Suprapubic skin (tissue), 4 donors: ENCODE results near the gene TBC1D25. TPM values are rescaled to one million over a fixed set of nuclear protein-coding genes. Genes with fewer than 3 reads are reported as not detected.
"Not testable (repeated sequence)": the region's sequence is repeated elsewhere in the genome, so short reads cannot be mapped to it uniquely, and the experiment has no call there.

Experiments
- DNase-seq, 2 donors: peaks; one replicate each; pipeline ENCODE4 v3.0.0-alpha.2; 2019; ENCODE audit warnings: low spot score in 2 of 2
- H3K27ac ChIP-seq: fragments of 200-600 bp; sonication (generic); one replicate; pipeline ENCODE4 v1.5.1; 2019
- H3K27me3 ChIP-seq: fragments of 200-600 bp; sonication (generic); one replicate; pipeline ENCODE4 v1.5.1; 2019
- H3K36me3 ChIP-seq: fragments of 200-600 bp; sonication (generic); one replicate; pipeline ENCODE4 v1.5.1; 2019
- H3K4me1 ChIP-seq: fragments of 200-600 bp; sonication (generic); one replicate; pipeline ENCODE4 v1.5.1; 2019
- H3K4me3 ChIP-seq: fragments of 200-600 bp; sonication (generic); one replicate; pipeline ENCODE4 v1.5.1; 2019; ENCODE audit warnings: mild to moderate bottlenecking
- H3K9me3 ChIP-seq: fragments of 200-600 bp; sonication (generic); one replicate; pipeline ENCODE4 v1.5.1; 2019
- EP300 ChIP-seq: sonication (generic); formaldehyde crosslinking; IDR thresholded peaks from one replicate; pipeline ENCODE4 v1.6.1; 2017; ENCODE audit warnings: antibody characterized with exemption
- POLR2A ChIP-seq, 2 donors: fragments of 450-650 bp; IDR thresholded peaks; one replicate each; pipeline ENCODE4 v1.6.1; 2017; ENCODE audit warnings: antibody characterized with exemption in 2 of 2, mild to moderate bottlenecking in 2 of 2, moderate library complexity in 2 of 2
- POLR2AphosphoS5 ChIP-seq, 3 donors: sonication (generic); formaldehyde crosslinking; IDR thresholded peaks; one replicate each; pipeline ENCODE4 v1.6.1; 2017; ENCODE audit warnings: antibody characterized with exemption in 3 of 3
- WGBS: methylation state at CpG from one replicate; pipeline ENCODE4 v1.1.5; 2018; 5-methylcytosine and 5-hydroxymethylcytosine counted together
- total RNA-seq, 4 donors: library from RNA; depleted of rRNA; stranded (reverse); fragments of >200 nt; gene quantifications; one replicate each; pipeline ENCODE4 v1.1.0, GENCODE V29; 2016
- TF ChIP-seq, protein P1 (sequence below), 2 donors: fragments of 200-600 bp in 1 of 2; fragments of 450-650 bp in 1 of 2; sonication (generic) in 1 of 2; IDR thresholded peaks; one replicate each; pipeline ENCODE4 v1.5.1; 2016 to 2019; ENCODE audit warnings: antibody characterized with exemption in 2 of 2, mild to moderate bottlenecking in 1 of 2, moderate library complexity in 1 of 2

TBC1D25 gene
- total RNA-seq, 4 donors from 2014 or later, result 12.9 to 21.2 (median 17.3) TPM

DNA sequence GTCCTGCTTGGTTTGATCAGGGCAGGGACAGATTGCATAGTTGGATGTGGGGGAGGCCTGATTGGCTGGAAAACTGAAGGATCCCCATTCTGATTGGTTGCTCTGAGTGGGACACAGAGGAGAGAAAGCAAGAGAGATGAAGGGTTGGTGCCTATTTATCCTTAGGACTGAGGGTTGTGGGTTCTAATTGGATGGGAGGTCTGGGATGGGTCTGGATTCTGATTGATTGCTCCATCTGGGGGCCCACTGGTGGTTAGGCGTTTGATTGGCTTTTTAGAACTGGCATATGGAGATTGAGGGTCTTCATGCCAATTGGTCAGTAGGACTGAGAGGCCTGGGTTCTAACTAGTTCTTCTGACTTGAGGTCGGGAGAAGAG lies 18.6 kb upstream of the TBC1D25 start:
- no peaks in the 10 kb centered on the region for H3K27me3 ChIP-seq
- peak overlapping the region; percentile 61 for H3K4me3 ChIP-seq
- no peaks in the 10 kb centered on the region for H3K9me3 ChIP-seq
- TF ChIP-seq POLR2AphosphoS5 (IDR thresholded peaks at IDR 0.05), result no peak
- TF ChIP-seq POLR2A (IDR thresholded peaks at IDR 0.05), result no peak
- TF ChIP-seq, protein P1, sequence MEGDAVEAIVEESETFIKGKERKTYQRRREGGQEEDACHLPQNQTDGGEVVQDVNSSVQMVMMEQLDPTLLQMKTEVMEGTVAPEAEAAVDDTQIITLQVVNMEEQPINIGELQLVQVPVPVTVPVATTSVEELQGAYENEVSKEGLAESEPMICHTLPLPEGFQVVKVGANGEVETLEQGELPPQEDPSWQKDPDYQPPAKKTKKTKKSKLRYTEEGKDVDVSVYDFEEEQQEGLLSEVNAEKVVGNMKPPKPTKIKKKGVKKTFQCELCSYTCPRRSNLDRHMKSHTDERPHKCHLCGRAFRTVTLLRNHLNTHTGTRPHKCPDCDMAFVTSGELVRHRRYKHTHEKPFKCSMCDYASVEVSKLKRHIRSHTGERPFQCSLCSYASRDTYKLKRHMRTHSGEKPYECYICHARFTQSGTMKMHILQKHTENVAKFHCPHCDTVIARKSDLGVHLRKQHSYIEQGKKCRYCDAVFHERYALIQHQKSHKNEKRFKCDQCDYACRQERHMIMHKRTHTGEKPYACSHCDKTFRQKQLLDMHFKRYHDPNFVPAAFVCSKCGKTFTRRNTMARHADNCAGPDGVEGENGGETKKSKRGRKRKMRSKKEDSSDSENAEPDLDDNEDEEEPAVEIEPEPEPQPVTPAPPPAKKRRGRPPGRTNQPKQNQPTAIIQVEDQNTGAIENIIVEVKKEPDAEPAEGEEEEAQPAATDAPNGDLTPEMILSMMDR (IDR thresholded peaks at IDR 0.05), result no peak
- no peak for TF ChIP-seq EP300
- WGBS, result 52% methylated on average over 2 of the region's 2 CpGs
- H3K4me1 ChIP-seq, result peaks cover 11% of the 10 kb centered on the region
- peak overlapping the region; percentile 84 for H3K27ac ChIP-seq
- no peak for DNase-seq
- peaks cover under 1% of the 10 kb centered on the region for H3K36me3 ChIP-seq

DNA sequence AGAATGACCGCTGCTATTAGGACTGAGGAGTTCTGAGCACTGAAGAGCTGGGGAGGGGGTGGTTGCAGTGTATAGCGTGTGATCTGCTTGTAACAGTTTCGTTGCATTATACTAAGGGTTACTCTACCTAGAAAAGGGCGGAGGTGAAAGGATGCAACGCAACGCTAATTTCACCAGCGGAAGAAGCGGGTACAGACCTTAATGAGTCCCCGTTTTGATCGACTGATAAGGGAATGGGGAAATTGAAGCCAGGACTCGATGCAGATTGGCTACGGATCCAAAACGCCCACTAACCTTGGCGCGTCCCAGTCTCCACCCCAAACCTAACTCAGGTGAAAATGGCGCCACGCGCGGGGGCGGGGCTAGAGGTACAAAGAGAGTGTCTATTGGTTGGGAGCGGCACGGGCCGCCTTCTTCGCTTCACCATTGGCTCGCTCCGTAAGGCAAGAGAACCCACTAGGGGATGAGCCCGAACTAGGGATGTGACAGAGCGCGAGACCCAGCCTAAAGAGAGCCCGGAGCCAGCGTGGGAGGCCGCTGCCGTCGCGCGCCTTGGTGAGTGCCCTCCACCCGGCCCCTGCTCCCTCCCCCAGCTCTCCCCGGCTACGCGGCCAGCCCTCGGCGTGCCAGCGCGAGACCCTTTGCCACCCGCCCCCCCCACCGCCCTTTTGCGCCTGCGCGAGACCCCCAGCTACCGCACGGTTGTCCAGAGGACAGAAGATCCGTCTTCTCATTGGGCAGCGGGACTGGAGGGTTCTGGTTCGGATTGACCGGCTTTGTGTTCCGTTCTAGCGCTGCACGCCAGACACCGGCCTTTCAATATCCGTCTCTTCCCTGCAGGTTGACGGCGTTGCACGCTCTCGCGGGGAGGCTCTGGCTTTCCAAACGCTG lies 17.9 kb upstream of the TBC1D25 start, which contains the start of gene EBP:
Gene EBP, plus strand, starts transcription at position 456 of the 891 bp plus-strand sequence. CDS start 1,964 bp downstream, outside the sequence.
- WGBS, result 54% methylated on average over 48 of the region's 66 CpGs

DNA sequence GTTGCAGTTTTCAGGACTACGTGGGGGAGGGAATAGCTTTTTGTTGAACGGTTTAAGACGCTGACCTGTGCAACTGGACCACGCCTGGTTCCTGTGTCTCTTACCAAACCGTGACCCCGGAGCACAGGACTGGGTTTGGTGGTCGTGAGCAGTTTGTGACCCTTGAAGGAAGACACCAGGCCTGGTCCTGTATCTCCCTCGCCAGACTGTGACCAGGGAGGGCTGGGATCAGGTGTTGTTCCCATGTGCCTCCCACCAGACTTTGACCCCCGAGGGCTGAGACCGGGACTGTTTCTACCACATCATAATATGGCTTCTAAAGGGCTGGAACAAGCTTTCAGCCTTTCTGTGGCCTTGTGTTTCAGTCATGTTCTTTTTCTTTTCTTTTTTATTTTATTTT lies 17.2 kb upstream of the TBC1D25 start:
- peak overlapping the region; percentile 61 for H3K4me3 ChIP-seq
- no peak for DNase-seq
- H3K36me3 ChIP-seq, result peaks cover 5% of the 10 kb centered on the region
- H3K9me3 ChIP-seq, result no peaks in the 10 kb centered on the region
- TF ChIP-seq POLR2AphosphoS5 (IDR thresholded peaks at IDR 0.05), result no peak
- 44% methylated on average over 8 of the region's 10 CpGs for WGBS
- H3K27me3 ChIP-seq, result no peaks in the 10 kb centered on the region
- H3K27ac ChIP-seq, result peak overlapping the region; percentile 84
- peaks cover 11% of the 10 kb centered on the region for H3K4me1 ChIP-seq

More for the DNA sequence above, 17.9 kb upstream of the TBC1D25 start, which contains the start of gene EBP:
- H3K27me3 ChIP-seq, result no peaks in the 10 kb centered on the region
- peak in 1 of 2 donors; percentile 43 for TF ChIP-seq POLR2A (IDR thresholded peaks at IDR 0.05)
- TF ChIP-seq POLR2AphosphoS5 (IDR thresholded peaks at IDR 0.05), result no peak
- DNase-seq, result peak; percentile 93
- H3K4me3 ChIP-seq, result peak within 1 kb of the TSS; percentile 61
- no peaks in the 10 kb centered on the region for H3K9me3 ChIP-seq
- H3K36me3 ChIP-seq, result no peaks in the 10 kb centered on the region
- peaks cover 11% of the 10 kb centered on the region for H3K4me1 ChIP-seq
- H3K27ac ChIP-seq, result peak within 1 kb of the TSS; percentile 84

DNA sequence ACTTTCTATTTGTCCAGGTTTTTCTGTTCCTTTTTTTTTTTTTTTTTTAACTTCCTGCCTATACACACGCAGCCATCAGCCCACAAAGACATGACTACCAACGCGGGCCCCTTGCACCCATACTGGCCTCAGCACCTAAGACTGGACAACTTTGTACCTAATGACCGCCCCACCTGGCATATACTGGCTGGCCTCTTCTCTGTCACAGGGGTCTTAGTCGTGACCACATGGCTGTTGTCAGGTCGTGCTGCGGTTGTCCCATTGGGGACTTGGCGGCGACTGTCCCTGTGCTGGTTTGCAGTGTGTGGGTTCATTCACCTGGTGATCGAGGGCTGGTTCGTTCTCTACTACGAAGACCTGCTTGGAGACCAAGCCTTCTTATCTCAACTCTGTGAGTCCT lies 15.8 kb upstream of the TBC1D25 start:
- H3K27me3 ChIP-seq, result no peaks in the 10 kb centered on the region
- WGBS, result 90% methylated on average over 12 of the region's 12 CpGs
- H3K4me3 ChIP-seq, result no peak overlapping the region
- TF ChIP-seq, protein P1 (IDR thresholded peaks at IDR 0.05), result no peak
- no peak for TF ChIP-seq POLR2AphosphoS5 (IDR thresholded peaks at IDR 0.05)
- TF ChIP-seq EP300, result no peak
- no peak for TF ChIP-seq POLR2A (IDR thresholded peaks at IDR 0.05)
- no peaks in the 10 kb centered on the region for H3K9me3 ChIP-seq
- H3K27ac ChIP-seq, result no peak overlapping the region
- peaks cover 11% of the 10 kb centered on the region for H3K4me1 ChIP-seq
- H3K36me3 ChIP-seq, result peaks cover 17% of the 10 kb centered on the region
- no peak for DNase-seq

DNA sequence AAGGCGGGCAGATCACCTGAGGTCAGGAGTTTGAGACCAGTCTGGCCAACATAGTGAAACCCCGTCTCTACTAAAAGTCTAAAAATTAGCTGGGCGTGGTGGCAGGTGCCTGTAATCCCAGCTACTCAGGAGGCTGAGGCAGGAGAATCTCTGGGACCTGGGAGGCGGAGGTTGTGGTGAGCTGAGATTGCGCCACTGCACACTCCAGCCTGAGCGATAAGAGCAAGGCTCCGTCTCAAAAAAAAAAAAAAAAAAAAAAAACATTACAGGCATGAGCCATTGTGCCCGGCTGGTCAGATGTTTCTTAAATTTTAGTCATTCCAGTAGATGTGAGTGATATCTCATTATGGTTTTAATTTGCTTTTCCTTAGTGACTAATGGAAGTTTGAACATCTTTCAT lies 13.7 kb upstream of the TBC1D25 start:
- WGBS, result 87% methylated on average over 8 of the region's 8 CpGs
- H3K9me3 ChIP-seq, DNase-seq, H3K27ac ChIP-seq, H3K27me3 ChIP-seq, H3K4me3 ChIP-seq: not testable (repeated sequence)
- Histone ChIP-seq H3K4me1 (peaks cover 12% of the 10 kb centered on the region), H3K36me3 (peaks cover 18% of the 10 kb centered on the region)

DNA sequence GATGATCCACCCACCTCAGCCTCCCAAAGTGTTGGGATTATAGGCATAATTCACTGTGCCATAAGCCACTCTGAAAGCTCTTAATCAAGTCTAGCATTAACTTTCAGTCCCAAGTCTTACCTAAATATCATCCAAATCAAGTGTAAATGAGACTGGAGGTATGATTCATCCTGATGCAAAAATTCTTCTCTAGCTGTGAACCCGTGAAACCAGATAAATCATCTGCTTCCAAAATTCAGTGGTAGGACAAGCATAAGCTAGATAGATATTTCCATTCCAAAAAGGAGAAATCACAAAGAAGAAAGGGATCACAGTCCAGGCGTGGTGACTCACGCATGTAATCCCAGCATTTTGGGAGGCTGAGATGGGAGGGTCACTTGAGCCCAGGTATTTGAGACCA lies 8.8 kb upstream of the TBC1D25 start:
- H3K4me3 ChIP-seq, result no peak overlapping the region
- peaks cover 18% of the 10 kb centered on the region for H3K36me3 ChIP-seq
- H3K9me3 ChIP-seq, result no peaks in the 10 kb centered on the region
- no peak for TF ChIP-seq EP300
- no peak for TF ChIP-seq POLR2AphosphoS5 (IDR thresholded peaks at IDR 0.05)
- TF ChIP-seq, protein P1 (IDR thresholded peaks at IDR 0.05), result no peak
- no peak for TF ChIP-seq POLR2A (IDR thresholded peaks at IDR 0.05)
- peaks cover 7% of the 10 kb centered on the region for H3K4me1 ChIP-seq
- 66% methylated on average over 3 of the region's 3 CpGs for WGBS
- no peak for DNase-seq
- no peaks in the 10 kb centered on the region for H3K27me3 ChIP-seq
- H3K27ac ChIP-seq, result peak overlapping the region; percentile 87
